NCI-H146 treated with DMSO at 0.1 percent for 48 hours (cell line): ENCODE results near the gene MEGF6.

Experiments
- DNase-seq: peaks from one replicate; lab custom pipeline; 2025; ENCODE audit not compliant: unreplicated experiment; lab: John Stamatoyannopoulos, UW

The MEGF6 gene

GRCh38 chr1:3490046-3490745, 121.1 kb downstream of the MEGF6 start:
- DNase-seq = no peak

- no peak for DNase-seq
Measured at GRCh38 chr1:3488432-3488831, 122.9 kb downstream of the MEGF6 start.

- no peak for DNase-seq
Measured at GRCh38 chr1:3485016-3485415, 126.3 kb downstream of the MEGF6 start.

- DNase-seq = no peak
Measured at GRCh38 chr1:3483801-3484444, 127.4 kb downstream of the MEGF6 start.

- DNase-seq = no peak
Measured at GRCh38 chr1:3483380-3483779, 127.9 kb downstream of the MEGF6 start.

DNA sequence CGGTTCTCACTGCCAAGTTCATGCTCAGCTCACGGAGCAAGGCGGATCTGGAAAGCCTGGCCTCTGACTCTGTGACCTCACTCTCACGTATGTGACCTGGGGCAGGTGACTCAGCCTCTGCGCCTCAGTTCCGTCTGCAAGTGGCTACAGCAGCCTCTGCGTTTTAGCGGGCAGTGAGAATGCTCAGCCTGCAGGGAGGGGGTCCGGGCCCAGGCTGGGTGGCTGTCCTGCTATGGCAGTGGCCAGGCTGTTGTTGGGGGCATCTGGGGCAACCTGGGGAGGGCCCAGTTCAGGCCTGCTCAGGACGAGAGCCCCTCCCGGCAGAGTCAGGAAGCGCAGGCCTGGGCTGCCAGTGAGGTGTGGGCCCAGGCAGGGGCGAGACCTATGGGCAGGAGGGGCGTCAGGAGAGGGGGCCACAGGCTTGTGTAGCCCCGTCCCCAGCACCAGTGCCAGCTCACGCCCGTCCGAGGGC, 128.9 kb downstream of the MEGF6 start:
- DNase-seq = no peak

GRCh38 chr1:3481836-3482375, 129.4 kb downstream of the MEGF6 start:
- DNase-seq = no peak

- DNase-seq = no peak
Measured at GRCh38 chr1:3481046-3481445, 130.3 kb downstream of the MEGF6 start.

DNA sequence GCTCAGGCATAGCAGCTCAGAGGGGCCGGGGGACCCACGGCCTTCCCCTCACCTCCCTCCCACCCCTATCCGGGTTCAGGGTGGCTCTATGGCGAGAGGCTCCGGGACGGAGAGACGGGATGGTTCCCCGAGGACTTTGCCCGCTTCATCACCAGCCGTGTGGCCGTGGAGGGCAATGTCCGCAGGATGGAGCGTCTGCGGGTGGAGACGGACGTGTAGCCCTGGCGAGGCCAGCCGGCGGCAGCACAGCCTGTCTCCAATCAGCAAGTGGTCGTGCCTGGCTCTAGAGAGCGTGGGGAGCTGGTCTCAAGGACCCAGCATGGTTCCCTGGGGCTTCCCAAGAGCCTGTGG, 131.0 kb downstream of the MEGF6 start:
- no peak for DNase-seq

GRCh38 chr1:3479511-3480368, 131.6 kb downstream of the MEGF6 start:
- DNase-seq = no peak

DNA sequence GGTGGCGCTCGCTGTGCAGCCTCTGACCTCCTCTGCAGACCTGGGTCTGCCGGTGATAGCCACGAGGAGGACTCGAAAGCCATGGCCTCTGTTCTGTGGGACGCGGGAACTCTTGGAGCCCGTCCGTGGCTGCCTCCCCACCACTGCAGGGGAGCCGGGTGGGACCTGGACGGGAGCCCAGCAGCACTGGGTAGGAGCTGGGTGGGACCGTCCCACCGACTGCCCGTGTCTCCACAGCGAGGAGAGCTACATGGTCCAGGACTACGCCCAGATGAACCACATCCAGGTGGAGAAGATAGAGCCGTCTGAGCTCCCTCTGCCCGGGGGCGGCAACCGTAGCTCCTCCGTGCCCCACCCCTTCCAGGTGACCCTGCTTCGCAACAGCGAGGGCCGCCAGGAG, 133.1 kb downstream of the MEGF6 start:
- no peak for DNase-seq

DNA sequence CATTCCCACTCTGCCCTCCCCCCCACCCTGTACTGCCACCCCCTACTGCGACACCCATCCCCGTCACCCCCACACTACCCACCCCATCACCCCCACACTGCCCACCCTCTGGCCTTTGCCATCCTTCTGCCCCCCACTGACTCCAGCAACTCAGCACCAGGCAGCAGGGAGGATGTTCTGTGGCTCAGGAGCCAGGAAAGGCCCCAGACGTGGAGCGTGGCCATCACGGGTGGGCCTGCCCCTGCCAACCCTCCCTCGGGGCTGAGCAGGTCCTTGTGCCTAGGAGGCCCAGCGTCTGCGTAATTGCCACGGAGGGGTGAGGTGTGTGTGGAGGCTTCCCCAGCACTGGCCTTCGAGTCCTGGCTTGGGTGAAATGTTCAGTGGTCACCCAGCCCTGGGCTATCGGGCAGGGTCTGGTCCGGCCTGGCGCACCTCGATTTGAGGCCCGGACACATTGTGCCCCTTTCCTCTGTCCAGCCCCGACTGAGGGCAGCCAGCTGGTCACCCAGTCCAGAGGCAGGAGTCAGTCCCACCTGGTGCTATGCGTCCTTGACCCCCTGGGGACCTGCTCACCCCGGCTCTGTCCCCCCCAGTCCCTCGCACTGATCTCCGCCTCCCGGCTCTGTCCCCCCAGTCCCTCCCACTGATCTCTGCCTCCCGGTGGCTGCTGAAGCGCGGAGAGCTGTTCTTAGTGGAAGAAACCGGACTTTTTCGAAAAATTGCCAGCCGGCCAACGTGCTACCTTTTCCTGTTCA, 133.9 kb downstream of the MEGF6 start:
- no peak for DNase-seq

DNA sequence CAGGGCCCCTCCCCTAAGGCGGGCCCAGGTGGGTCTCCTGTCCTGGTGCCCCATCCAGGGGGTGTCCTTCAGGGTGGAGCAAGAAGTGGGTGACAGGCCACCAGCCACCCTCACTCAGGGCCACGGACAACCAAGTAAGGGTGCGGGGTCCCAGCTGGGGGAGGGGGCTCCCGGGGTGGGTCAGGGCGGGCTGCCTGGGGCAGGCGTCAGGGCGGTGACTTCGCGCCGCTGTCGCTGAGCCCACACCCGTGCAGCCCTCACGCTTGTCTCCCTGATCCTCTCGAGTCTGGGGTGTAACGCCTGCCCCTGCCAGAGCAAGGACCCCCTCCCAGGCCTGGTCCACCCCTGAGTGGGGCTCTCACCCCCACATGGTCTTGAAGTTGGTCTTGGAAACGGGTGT, 134.6 kb downstream of the MEGF6 start:
- no peak for DNase-seq

DNA sequence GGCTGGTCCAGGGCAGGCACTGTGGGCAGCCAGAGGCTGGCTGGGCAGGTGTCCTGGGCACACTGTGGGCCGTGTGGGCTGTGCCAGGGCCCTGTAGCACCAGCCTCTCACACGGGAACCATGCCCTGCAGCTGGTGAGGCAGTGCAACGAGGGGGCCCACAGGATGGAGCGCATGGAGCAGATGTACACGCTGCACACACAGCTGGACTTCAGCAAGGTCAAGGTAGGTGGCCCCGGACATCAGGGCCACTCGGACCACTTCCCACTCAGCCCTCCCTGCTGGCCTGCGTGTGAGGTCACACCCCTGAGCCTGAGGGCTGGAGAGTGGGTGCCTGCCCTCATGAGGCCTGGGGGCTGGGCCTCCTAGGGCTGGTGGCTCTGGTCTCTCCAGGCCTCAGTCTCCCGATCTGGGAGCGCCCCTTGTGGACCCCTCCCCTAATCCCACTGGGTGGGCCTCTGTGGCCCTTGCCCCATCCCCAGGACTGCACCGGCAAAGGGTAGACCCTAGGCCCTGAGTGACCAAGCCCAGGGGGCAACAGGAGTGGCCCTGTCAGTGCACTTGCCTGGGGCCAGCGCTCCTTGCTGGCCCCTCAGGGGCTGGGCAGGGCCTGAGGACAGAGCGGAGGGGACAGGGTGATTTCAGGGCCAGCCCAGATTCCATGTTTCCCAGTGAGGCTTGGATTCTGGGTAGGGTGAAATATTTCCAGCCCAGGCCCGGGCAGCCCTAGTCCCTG, 135.3 kb downstream of the MEGF6 start:
- no peak for DNase-seq

DNA sequence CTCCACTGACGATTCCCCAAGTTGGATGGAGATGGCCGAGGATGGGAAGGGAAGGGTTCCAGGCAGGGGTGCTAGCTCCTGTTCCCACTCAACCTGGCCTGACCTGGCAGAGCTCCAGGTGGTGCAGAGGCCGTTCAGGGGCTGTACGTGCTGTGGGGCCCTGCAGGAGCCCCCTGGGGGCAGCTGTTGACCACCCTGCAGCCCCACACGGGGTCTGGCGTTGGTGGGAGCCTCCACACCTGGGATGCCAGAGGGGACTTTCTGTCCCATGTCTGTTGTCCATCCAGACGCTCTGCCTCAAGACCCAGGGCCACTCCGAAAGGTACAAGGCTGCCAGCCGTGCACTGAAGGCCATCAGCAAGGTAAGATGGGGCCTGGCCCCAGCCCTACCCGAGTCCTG, 136.9 kb downstream of the MEGF6 start:
- no peak for DNase-seq

DNA sequence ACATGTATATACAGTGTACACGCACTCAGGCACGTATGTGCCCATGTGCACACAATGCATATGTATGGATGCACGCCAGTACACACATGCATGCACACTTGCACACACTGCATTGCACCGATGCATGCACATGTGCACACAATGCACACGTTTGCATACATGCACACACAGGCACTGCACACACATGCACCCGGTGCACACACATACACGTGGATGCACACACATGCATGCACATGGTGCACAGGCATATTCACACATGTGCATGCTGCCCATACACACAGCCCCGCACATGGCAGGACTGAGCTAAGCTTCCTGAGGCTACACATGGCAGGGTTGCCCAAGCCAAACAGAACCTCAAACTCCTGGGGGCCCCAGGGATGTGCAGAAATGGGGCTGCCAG, 137.3 kb downstream of the MEGF6 start:
- DNase-seq = no peak

GRCh38 chr1:3473381-3473844, 137.9 kb downstream of the MEGF6 start:
- DNase-seq = no peak

- DNase-seq = no peak
Measured at GRCh38 chr1:3472906-3473305, 138.4 kb downstream of the MEGF6 start.

GRCh38 chr1:3472088-3472850, 139.0 kb downstream of the MEGF6 start:
- no peak for DNase-seq
